ENCODE results near the gene CTRB1. TPM values are rescaled to one million over a fixed set of nuclear protein-coding genes. Genes with fewer than 3 reads are reported as not detected.
"Not testable (repeated sequence)": the region's sequence is repeated elsewhere in the genome, so short reads cannot be mapped to it uniquely, and the experiment has no call there.

Gene CTRB1
- total and polyA plus RNA-seq, 8 donors = 0.12 to 0.20 (median 0.20) TPM; not detected in 5

DNA sequence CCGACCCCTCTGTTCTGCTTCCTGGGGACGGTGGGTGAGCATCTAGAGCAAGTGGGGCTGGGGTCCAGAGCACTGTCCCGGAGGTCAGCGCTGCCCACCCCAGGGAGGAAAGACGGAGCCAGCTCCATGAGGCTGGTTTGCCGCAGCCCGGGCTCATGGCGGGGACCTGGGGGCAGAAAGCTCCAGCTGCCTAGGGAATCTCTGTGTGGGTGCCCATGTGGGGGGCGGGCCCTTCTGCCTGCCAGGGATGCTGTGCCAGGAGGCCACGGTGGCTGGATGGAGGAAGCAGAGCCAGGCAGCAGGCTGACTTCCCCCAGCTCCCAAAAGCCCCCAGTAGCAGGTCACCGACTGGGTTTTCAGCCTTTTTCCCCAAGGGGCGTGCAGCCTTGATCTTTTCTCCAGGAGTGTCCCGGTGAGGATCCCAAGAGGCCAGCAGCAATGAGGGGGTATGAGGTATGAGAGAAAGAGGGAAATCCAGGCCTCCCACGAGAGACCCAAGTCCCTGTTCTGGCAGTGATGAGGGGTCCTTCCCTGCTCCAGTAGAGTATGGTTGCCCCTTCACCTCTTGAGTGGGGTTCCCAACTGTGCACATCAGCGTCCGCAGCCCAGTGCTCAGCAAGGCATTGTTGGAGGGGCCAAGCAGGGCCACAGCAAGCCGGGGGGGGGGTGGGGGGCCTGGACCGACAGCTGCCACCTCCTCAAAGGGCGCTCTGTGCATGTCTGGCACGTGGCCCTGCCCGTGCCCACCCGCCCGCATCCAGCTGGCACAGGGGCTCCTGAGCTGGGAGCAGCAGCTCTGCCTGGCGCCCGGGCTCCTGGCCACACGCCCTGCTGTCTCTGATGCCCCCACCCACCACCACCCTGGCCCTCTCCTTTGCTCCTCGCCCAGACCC lies 48.2 kb downstream of the CTRB1 start:
- no peak overlapping the region for H3K27ac ChIP-seq
- ATAC-seq (no peak), DNase-seq (no peak)
- intact Hi-C loops (cut with DNase I) = no loop called here
- no peaks in the 10 kb centered on the region for H3K9me3 ChIP-seq
- TF ChIP-seq, protein P1, sequence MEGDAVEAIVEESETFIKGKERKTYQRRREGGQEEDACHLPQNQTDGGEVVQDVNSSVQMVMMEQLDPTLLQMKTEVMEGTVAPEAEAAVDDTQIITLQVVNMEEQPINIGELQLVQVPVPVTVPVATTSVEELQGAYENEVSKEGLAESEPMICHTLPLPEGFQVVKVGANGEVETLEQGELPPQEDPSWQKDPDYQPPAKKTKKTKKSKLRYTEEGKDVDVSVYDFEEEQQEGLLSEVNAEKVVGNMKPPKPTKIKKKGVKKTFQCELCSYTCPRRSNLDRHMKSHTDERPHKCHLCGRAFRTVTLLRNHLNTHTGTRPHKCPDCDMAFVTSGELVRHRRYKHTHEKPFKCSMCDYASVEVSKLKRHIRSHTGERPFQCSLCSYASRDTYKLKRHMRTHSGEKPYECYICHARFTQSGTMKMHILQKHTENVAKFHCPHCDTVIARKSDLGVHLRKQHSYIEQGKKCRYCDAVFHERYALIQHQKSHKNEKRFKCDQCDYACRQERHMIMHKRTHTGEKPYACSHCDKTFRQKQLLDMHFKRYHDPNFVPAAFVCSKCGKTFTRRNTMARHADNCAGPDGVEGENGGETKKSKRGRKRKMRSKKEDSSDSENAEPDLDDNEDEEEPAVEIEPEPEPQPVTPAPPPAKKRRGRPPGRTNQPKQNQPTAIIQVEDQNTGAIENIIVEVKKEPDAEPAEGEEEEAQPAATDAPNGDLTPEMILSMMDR (IDR thresholded peaks at IDR 0.05) = no peak
- H3K27me3 ChIP-seq = peaks cover 0 to 72% of the 10 kb centered on the region in 2 donors
- no peaks in the 10 kb centered on the region for H3K36me3 ChIP-seq
- peaks cover 28 to 50% of the 10 kb centered on the region in 2 donors for H3K4me1 ChIP-seq
- H3K4me3 ChIP-seq = peak overlapping the region in 1 of 2 donors; percentile 62

DNA sequence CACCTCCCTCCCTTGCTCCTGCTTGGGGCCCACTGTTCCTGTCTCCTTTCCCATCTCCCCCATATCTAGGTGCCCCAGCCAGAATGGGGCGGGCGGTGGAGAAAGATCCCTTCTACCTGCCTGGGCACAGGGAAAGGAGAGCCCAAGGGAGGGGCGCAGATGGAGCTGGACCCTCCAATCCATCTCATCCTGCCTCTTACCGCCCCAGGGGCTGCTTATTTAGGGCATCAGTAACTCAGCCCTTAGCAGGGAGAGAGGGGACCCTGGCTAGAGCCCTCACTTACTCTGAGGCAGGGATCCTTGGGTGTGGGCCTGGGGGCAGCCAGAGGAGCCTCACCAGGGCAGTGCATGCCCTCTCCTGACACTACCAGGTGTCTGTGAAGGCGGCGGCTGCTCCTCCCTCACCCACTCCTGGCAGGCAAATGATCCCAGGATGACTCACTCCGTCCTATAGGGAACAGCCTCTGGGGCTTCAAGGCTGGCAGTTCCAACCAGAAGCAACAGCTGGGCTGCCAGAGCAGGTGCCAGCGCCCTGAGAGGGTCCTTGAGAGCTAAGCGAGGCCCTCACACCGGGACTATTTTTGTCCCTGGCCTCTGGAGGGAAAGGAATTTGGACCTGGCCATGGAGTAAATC lies 49.0 kb downstream of the CTRB1 start:
- H3K27ac ChIP-seq = no peak overlapping the region
- no peak overlapping the region for H3K4me3 ChIP-seq
- peaks cover 20 to 49% of the 10 kb centered on the region in 2 donors for H3K4me1 ChIP-seq
- TF ChIP-seq, protein P1 (IDR thresholded peaks at IDR 0.05) = no peak
- H3K9me3 ChIP-seq = no peaks in the 10 kb centered on the region
- ATAC-seq (peak; percentile 74), DNase-seq (peak in 3 of 4 donors; percentile 65 to 82 (median 81))
- intact Hi-C loops (cut with DNase I) = no loop called here
- H3K36me3 ChIP-seq = no peaks in the 10 kb centered on the region
- peaks cover 0 to 65% of the 10 kb centered on the region in 2 donors for H3K27me3 ChIP-seq

DNA sequence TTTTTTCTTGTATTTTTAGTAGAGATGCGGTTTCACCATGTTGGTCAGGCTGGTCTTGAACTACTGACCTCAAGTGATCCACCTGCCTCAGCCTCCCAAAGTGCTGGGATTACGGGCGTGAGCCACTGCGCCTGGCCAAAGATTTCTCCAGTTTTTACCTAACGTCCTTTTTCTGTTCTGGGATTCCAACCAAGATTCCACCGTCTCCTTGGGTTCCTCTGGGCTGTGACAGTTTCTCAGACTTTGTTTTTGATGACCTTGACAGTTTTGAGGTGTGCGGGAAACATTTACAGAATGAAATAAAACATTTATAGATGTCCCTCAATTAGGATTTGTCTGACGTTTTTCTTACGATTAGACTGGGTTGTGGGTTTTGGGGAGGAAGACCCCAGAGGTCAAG lies 50.6 kb downstream of the CTRB1 start:
- intact Hi-C loops (cut with DNase I); H3K27ac ChIP-seq; ATAC-seq: not testable (repeated sequence)

DNA sequence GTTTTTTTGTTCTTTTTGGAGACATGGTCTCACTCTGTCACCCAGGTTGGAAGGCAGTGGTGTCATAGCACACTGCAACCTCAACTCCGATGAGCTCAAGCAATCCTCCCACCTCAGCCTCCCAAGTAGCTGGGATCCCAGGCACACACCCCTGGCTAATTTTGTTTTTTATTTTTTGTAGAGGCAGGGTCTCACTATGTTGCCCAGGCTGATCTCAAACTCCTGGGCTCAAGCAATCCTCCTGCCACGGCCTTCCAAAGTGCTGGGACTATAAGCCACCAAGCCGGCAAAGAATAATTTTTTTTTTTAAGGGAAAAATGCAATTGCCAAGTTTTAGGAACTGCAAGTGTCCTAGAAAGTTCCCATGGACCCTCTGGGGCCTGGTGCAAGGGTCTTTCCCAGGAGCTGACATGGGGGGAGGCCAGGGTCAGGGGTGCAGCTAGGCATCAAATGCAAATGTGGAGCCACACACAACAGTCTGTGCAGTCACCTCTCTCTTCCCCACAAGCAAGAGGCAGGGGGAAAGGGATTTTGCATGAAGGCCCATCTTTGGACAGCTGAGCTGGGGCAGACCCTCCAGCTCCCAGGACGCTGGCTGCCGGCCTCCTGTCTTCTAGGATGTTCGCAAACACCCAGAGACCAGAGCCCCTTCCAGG lies 52.8 kb downstream of the CTRB1 start:
- Histone ChIP-seq H3K9me3 (no peaks in the 10 kb centered on the region), H3K4me3 (no peak overlapping the region), H3K4me1 (peaks cover 0 to 15% of the 10 kb centered on the region in 2 donors), H3K27ac (no peak overlapping the region), H3K27me3 (peaks cover 0 to 39% of the 10 kb centered on the region in 2 donors), H3K36me3 (no peaks in the 10 kb centered on the region)
- no peak for ATAC-seq
- intact Hi-C loops (cut with DNase I) = no loop called here
- no peak for DNase-seq
- TF ChIP-seq, protein P1 (IDR thresholded peaks at IDR 0.05) = no peak

More for the DNA sequence above, 50.6 kb downstream of the CTRB1 start:
- H3K4me3 ChIP-seq, H3K36me3 ChIP-seq, DNase-seq, H3K9me3 ChIP-seq: not testable (repeated sequence)
- peaks cover 0 to 59% of the 10 kb centered on the region in 2 donors for H3K27me3 ChIP-seq
- peaks cover 5 to 33% of the 10 kb centered on the region in 2 donors for H3K4me1 ChIP-seq

DNA sequence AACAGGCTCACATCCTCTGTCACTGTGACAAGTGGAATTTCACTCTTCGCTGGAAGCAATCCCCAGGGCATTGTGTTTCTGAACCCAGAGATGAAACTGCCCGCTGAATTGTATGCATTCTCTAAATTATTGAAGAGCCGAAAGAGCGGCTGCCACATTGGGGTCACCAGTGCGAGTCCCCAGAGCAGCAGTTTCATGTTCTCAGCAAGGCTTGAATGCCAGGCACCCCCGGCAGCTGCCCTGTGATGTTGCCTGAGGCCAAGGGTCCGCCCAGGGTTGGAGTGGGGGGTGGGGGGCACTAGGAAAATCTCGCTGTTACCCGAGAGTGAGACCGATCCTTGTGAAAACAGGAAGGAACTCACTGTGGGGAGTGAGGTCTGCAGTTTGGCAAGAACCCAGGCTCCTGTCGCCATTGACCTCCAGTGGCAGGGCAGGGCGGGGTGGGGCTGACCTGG lies 53.3 kb downstream of the CTRB1 start:
- peaks cover 0 to 39% of the 10 kb centered on the region in 2 donors for H3K27me3 ChIP-seq
- DNase-seq = no peak
- ATAC-seq = no peak
- H3K36me3 ChIP-seq = no peaks in the 10 kb centered on the region
- no peaks in the 10 kb centered on the region for H3K9me3 ChIP-seq
- H3K4me3 ChIP-seq = no peak overlapping the region
- TF ChIP-seq, protein P1 (IDR thresholded peaks at IDR 0.05) = no peak
- H3K27ac ChIP-seq = no peak overlapping the region
- intact Hi-C loops (cut with DNase I) = no loop called here
- H3K4me1 ChIP-seq = peaks cover 0 to 12% of the 10 kb centered on the region in 2 donors

DNA sequence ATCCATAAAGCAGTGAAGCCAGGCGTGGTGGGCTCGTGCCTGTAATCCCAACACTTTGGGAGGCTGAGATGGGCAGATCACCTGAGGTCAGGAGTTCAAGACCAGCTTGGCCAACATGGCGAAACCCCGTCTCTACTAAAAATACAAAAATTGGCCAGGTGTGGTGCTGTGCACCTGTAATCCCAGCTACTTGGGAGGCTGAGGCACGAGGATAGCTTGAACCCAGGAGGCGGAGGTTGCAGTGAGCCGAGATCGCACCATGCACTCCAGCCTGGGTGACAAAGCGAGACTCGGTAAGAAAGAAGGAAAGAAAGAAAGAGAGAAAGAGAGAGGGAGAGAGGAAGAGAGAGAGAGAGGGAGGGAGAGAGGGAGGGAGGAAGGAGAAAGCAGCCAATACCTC lies 53.8 kb downstream of the CTRB1 start:
- H3K27ac ChIP-seq; ATAC-seq; intact Hi-C loops (cut with DNase I); DNase-seq; H3K4me3 ChIP-seq; H3K36me3 ChIP-seq; H3K9me3 ChIP-seq: not testable (repeated sequence)
- H3K27me3 ChIP-seq = peaks cover 0 to 39% of the 10 kb centered on the region in 2 donors
- peaks cover 0 to 11% of the 10 kb centered on the region in 2 donors for H3K4me1 ChIP-seq
